ENCODE results near the gene DYSF. TPM values are rescaled to one million over a fixed set of nuclear protein-coding genes. Genes with fewer than 3 reads are reported as not detected.

The DYSF gene
- total RNA-seq, 1 donor from 2014 or later: 11.1 TPM

DNA sequence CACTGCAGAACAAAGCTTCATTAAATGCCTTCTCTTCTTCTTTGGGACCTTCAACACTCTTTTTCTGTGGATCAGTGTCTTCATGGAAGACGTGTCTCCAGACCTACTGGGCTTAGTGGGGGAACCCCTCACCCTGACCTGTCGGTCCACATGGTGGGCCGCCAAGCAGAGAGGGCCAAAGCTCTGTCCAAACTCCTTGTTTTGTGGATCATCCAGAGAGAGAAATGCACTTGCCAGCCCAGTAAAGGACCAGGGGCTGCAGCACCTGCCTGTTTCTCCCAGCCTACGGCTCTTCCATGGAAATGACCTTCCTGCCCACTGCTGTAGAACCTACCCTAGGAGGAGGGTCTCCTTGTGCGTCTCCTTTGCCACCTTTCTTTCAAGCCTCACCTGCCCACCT, 25.9 kb downstream of the DYSF start:
- no peak overlapping the region for H3K27ac Mint-ChIP-seq (ENCODE audit: unreplicated experiment)
- no peaks in the 10 kb centered on the region for H3K36me3 Mint-ChIP-seq (ENCODE audit: unreplicated experiment)
- H3K4me3 Mint-ChIP-seq (ENCODE audit: unreplicated experiment): no peak overlapping the region
- no peaks in the 10 kb centered on the region for H3K4me1 Mint-ChIP-seq (ENCODE audit: low read depth, unreplicated experiment)
- H3K9me3 Mint-ChIP-seq (ENCODE audit: unreplicated experiment): no peaks in the 10 kb centered on the region
- TF ChIP-seq, protein P1, sequence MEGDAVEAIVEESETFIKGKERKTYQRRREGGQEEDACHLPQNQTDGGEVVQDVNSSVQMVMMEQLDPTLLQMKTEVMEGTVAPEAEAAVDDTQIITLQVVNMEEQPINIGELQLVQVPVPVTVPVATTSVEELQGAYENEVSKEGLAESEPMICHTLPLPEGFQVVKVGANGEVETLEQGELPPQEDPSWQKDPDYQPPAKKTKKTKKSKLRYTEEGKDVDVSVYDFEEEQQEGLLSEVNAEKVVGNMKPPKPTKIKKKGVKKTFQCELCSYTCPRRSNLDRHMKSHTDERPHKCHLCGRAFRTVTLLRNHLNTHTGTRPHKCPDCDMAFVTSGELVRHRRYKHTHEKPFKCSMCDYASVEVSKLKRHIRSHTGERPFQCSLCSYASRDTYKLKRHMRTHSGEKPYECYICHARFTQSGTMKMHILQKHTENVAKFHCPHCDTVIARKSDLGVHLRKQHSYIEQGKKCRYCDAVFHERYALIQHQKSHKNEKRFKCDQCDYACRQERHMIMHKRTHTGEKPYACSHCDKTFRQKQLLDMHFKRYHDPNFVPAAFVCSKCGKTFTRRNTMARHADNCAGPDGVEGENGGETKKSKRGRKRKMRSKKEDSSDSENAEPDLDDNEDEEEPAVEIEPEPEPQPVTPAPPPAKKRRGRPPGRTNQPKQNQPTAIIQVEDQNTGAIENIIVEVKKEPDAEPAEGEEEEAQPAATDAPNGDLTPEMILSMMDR (IDR thresholded peaks at IDR 0.05; ENCODE audit: partially characterized antibody, unreplicated experiment): no peak
- peaks cover 2% of the 10 kb centered on the region for H3K27me3 Mint-ChIP-seq (ENCODE audit: unreplicated experiment)
- DNase-seq: no peak

DNA sequence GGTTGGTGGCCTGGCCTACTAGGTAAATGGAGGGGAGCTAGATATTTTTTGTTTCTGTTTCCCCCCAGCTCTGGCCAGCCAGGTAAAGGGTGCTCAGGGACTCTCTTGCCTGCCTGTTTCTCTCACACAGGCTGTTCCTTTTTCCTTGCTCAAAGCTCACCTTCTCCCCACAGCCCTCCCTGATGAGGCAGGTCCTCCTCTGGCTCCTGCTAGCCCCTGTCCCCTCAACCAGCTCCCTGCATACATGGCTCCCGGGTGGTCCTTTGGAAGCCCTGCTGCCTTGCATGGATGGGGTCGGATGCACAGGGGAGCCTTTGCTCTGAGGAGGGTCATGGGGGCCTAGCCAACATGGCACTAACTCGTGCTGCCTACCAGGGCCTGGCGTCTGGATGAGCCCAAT, 27.8 kb downstream of the DYSF start:
- H3K4me1 Mint-ChIP-seq (ENCODE audit: low read depth, unreplicated experiment): no peaks in the 10 kb centered on the region
- no peak for DNase-seq
- no peaks in the 10 kb centered on the region for H3K36me3 Mint-ChIP-seq (ENCODE audit: unreplicated experiment)
- no peaks in the 10 kb centered on the region for H3K9me3 Mint-ChIP-seq (ENCODE audit: unreplicated experiment)
- TF ChIP-seq, protein P1 (IDR thresholded peaks at IDR 0.05; ENCODE audit: partially characterized antibody, unreplicated experiment): no peak
- no peak overlapping the region for H3K4me3 Mint-ChIP-seq (ENCODE audit: unreplicated experiment)
- H3K27me3 Mint-ChIP-seq (ENCODE audit: unreplicated experiment): peaks cover 4% of the 10 kb centered on the region
- H3K27ac Mint-ChIP-seq (ENCODE audit: unreplicated experiment): no peak overlapping the region

DNA sequence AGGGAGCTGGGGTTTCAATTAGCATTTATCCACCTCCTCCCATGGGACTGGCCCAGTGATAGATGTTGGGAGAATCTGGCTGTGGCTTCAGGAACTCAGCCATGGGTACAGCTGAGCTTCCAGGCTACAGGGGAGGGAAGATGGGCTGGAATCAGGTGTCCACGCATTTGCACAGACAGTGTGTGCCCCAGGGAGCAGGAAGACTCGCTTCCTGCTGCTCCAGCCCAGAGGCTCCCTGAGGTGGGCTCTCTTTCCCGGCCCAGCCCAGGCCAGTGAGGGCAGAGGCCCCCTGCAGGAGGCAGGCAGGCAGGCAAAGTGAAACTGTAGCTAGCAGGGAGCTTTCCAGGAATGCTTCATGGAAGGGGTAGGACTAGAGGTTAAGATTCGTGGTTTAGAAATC, 28.7 kb downstream of the DYSF start:
- Mint-ChIP-seq H3K4me1 (ENCODE audit: low read depth, unreplicated experiment) (peaks cover 4% of the 10 kb centered on the region), H3K9me3 (ENCODE audit: unreplicated experiment) (no peaks in the 10 kb centered on the region), H3K36me3 (ENCODE audit: unreplicated experiment) (no peaks in the 10 kb centered on the region), H3K4me3 (ENCODE audit: unreplicated experiment) (no peak overlapping the region), H3K27ac (ENCODE audit: unreplicated experiment) (no peak overlapping the region), H3K27me3 (ENCODE audit: unreplicated experiment) (peaks cover 6% of the 10 kb centered on the region)
- no peak for DNase-seq
- TF ChIP-seq, protein P1 (IDR thresholded peaks at IDR 0.05; ENCODE audit: partially characterized antibody, unreplicated experiment): no peak

DNA sequence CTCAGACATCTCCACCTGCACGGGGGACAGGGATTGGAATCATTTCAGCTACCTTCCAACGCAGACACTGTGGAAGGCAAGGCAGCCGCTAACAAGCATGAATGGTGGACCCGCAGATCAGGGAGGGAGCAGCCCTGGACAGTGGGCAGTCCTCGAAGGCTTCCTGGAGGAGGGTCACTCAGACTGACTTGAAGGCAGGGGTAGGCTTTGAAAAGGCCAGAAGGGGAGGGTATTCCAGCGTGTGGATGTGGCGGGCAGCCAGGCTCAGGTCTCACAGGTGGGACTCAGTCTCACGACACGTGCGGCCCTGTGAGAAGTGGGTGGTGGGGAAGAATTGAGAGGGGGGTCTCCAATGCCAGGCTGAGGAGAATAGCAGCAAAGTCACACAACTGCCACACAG, 29.9 kb downstream of the DYSF start:
- Mint-ChIP-seq H3K4me3 (ENCODE audit: unreplicated experiment) (no peak overlapping the region), H3K27ac (ENCODE audit: unreplicated experiment) (no peak overlapping the region), H3K4me1 (ENCODE audit: low read depth, unreplicated experiment) (peaks cover 4% of the 10 kb centered on the region), H3K27me3 (ENCODE audit: unreplicated experiment) (peaks cover 6% of the 10 kb centered on the region), H3K9me3 (ENCODE audit: unreplicated experiment) (no peaks in the 10 kb centered on the region), H3K36me3 (ENCODE audit: unreplicated experiment) (no peaks in the 10 kb centered on the region)
- no peak for DNase-seq
- TF ChIP-seq, protein P1 (IDR thresholded peaks at IDR 0.05; ENCODE audit: partially characterized antibody, unreplicated experiment): no peak

DNA sequence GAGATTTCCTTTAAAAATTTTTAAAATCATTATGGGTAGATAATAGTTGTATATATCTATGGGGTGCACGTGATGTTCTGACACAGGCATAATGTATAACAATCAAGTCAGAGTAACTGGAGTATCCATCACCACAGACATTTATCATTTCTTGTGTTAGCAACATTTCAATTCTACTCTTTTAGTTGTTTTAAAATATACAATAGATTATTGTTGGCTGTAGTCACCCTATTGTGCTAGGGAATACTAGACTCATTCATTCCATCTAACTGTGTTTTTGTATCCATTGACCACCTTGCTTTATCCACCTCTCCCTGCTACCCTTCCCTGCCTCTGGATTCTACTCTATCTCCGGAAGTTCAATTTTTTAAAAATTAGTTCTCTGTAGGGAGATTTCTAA, 31.0 kb downstream of the DYSF start:
- Mint-ChIP-seq H3K9me3 (ENCODE audit: unreplicated experiment) (no peaks in the 10 kb centered on the region), H3K36me3 (ENCODE audit: unreplicated experiment) (no peaks in the 10 kb centered on the region), H3K4me1 (ENCODE audit: low read depth, unreplicated experiment) (peaks cover 4% of the 10 kb centered on the region), H3K4me3 (ENCODE audit: unreplicated experiment) (no peak overlapping the region), H3K27ac (ENCODE audit: unreplicated experiment) (no peak overlapping the region), H3K27me3 (ENCODE audit: unreplicated experiment) (peaks cover 6% of the 10 kb centered on the region)
- TF ChIP-seq, protein P1 (IDR thresholded peaks at IDR 0.05; ENCODE audit: partially characterized antibody, unreplicated experiment): no peak
- no peak for DNase-seq
